HG02852 (cell line): ENCODE results near the gene ARV1.
"Not testable (repeated sequence)": the region's sequence is repeated elsewhere in the genome, so short reads cannot be mapped to it uniquely, and the experiment has no call there.

ENCODE experiments used
- ATAC-seq: cut with Tn5 transposase; IDR thresholded peaks from one replicate; pipeline ENCODE4 v1.9.1; 2021; ENCODE audit warnings: mild to moderate bottlenecking, moderate library complexity; ENCODE audit not compliant: unreplicated experiment

Gene ARV1

DNA sequence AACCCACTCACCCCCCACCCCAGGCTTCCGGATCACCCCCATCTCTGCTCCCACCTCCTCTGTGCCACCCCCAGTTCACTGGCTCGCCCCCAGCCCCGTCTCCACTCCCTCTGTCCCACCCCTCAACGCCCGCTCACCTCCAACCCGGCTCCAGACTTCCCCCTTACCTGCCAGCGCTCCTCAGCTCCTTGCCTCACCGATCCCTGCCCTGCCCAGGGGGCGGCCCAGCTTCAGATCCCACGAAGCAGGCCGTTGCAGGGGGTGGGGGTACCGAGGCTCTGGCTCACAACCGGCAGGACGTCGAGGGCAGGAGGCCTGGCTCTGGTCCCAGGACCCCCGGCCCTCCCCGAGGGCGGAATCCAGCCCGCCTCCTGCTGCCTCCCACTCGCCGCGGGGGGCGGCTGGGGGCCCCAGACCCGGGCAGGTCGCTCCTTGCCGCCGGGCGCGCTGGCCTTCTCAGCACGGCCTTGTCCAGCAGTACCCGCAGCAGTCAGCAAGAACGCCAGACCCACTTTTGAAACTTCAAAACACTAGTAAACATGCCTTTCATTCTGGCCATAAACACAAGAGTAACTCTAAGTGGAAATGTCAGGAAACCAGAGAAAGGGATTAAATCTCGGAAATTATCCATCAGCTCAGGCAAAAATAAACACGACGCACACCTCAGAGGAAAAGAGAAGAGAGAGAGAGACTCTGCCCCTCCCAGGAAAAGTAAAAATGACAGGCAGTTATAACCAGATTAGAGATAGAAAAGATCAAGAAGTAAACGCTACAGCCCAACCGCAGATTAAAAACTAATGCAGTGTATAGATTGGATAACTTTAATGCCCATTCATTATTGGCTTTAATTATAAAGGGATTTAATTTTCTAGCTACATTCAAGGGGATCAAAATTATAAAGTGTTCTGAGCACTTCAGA is 62.2 kb downstream of the ARV1 start:
- no peak for ATAC-seq

DNA sequence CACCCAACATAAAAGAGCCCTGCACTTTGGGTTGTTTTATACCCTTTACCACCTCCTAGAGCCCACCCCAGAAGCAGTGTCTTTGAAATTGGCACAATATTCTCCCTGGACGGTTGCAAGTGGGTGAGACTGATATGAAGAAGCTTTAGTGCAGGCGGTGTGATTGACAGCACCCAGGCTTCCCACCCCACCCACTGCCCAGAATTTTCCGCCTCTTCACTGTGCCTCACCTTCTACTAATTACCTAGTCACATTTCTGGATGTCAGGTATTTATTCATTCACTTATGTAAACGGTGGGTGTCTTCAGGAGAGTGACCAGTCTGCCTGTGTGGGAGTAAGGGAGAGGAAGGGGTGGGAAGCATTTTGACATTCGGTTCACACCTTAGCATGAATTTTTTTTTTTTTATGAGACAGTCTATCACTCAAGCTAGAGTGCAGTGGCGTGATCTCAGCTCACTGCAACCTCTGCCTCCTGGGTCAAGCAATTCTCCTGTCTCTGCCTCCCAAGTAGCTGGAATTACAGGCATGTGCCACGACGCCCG is 62.9 kb downstream of the ARV1 start:
- no peak for ATAC-seq

DNA sequence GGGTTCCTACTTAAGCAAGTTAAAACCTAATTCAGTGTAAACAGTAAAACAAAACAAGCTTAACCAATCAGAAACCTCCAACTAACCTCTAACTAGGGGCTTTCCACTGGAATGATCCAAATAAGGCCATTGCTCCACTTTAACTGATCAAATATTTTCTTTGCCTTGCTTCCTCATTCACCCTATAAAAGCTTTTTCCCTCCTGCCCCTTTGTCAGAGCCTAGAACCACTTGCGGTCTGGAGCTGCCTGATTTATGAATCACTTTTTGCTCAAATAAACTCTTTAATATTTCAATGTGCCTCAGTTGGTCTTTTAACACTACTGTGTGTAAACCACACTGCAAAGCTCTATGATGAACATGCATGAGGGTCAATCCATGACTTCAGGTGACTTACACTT is 65.7 kb downstream of the ARV1 start:
- ATAC-seq, result no peak

DNA sequence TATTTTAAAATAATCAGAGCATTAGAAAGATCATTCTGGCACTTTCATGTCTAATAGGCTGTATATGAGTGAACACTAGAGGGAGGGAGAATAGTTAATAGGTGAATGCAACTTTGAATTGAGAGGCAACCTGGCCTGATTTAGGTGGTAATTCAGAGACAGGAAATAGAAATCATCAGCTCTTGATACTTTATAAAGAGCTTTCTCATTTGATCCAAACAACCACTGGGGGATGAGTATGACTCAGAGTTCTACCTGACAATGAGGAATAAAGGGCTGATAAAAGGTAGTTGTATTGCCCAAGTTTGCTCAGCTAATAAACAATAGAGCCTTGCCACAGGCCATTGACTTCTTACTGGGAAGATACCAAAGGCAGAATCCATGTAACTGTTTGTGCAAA is 66.4 kb downstream of the ARV1 start:
- ATAC-seq, result no peak

DNA sequence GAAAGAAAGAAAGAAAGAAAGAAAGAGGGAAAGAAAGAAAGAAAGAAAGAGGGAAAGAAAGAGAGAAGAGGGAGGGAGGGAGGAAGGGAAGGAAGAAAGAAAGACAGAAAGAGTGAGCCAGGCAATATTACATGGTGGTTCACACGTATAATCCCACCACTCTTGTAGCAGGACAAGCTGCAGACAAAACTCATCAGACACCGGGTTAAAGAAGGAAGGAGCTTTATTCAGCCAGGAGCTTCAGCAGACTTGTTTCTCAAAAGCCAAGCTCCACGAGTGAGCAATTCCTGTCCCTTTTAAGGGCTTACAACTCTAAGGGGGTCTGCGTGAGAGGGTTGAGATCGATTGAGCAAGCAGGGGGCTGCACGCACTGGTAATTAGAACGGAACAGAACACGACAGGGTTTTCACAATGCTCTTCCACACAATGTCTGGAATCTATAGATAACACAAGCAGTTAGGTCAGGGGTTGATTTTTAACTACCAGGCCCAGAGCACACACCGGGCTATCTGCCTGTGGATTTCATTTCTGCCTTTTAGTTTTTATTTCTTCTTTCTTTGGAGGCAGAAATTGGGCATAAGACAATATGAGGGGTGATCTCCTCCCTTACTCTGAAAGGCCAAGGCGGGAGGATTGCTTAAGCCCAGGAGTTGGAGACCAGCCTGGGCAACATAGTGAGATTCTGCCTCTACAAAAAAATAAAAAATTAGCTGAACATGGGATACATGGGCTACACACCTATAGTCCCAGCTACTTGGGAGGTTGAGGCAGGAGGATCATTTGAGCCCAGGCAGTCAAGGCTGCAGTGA is 67.2 kb downstream of the ARV1 start:
- not testable (repeated sequence) for ATAC-seq

DNA sequence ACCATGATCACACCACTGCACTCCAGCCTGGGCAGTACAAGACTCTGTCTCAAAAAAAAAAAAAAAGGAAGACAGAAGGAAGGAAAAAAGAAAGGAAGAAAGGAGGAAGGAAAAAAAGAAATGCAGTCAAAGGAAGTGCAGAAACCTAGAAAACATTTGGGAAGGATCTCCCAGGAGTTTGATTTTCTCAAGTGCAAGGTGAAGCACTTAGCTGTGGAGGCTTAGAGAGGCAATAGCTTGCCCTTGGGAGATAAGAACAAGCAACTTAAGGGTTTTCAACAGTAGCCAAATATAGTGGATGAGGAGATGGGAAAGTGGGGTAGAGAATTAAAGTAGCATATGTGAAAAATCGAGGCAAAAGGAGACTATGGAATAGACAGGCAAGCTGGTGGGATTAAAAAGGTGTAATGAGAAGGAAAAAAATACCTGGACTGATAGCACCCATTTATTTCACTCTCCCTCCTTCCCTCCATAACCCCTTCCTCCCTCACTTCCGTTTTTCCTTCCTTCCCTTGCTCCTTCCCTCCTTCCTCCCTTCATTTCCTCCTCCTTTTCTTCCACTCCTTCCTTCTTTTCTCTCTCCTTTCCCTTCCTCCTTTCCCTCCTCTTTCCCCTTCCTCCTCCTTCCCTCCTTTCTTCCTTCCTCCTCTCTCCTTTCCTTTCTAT is 68.0 kb downstream of the ARV1 start:
- no peak for ATAC-seq

DNA sequence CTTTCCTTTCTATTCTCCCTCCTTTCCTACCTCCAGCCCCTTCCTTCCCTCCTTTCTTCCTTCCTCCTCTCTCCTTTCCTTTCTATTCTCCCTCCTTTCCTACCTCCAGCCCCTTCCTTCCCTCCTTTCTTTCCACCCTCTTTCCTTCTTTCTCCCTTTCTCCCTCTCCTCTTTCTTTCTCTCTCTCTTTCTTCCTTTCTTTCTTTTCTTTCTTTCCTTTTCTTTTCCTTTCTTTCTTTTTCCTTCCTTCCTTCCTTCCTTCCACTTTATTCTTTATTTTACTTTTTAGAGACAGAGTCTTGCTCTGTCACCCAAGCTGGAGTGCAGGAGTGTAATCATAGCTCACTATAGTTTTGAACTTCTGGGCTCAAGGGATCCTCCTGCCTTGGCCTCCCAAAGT is 68.6 kb downstream of the ARV1 start:
- ATAC-seq, result not testable (repeated sequence)

DNA sequence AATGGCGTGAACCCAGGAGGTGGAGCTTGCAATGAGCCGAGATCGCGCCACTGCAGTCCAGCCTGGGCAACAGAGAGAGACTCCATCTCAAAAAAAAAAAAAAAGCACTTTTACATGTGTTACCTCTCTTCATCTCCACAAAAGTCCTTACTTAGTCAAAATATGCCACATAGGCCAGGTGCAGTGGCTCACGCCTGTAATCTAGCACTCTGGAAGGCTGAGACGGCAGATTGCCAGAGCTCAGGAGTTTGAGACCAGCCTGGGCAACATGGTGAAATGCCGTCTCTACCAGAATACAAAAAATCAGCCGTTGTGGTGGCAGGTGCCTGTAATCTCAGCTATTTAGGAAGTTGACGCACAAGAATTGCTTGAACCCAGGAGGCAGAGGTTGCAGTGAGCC is 69.5 kb downstream of the ARV1 start:
- not testable (repeated sequence) for ATAC-seq

DNA sequence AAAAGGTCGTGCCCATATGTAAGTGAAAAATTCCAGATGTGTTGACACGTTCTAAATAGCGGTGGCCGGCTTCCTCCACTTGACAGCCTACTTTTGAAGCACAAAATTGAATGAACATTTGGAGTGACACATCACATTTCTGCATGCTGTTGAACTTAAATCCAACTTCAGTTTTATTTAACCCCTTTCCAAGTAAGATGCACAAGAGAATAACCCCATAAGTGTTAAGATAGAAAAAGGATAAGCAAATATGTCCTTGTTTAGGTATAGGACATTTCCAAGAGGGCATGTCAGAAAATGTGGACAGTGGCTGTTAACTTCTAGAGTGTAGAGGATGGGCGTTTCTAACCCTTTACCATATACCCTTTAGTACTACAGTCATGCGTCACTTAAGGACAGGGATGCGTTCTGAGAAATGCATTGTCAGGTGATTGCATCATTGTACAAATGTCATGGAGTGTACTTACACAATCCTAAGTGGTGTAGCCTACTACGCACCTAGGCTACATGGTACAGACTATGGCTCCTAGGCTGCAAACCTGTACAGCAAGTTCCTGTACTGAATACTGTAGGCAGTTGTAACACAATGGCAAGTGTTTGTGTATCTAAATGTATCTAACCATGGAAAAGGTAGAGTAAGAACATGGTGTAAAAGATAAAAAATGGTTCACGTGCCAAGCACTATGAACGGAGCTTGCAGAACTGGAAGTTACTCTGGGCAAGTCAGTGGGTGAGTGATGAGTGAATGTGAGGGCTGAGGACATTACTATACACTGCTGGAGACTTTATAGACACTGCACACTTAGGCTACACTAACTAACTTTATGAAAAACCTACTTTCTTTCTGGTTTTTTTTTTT is 70.5 kb downstream of the ARV1 start:
- ATAC-seq, result no peak
